GM19240 (cell line): ENCODE data around the gene CAVIN2.

Source experiments
- DNase-seq: peaks from one replicate; pipeline ENCODE4 v3.0.0; 2011; ENCODE audit warnings: low spot score; ENCODE audit not compliant: insufficient read length

Gene CAVIN2

GRCh38 chr2:191839918-191840804 is 6.7 kb downstream of the CAVIN2 start:
- DNase-seq: no peak

GRCh38 chr2:191838526-191838925 is 8.4 kb downstream of the CAVIN2 start:
- DNase-seq: no peak

DNA sequence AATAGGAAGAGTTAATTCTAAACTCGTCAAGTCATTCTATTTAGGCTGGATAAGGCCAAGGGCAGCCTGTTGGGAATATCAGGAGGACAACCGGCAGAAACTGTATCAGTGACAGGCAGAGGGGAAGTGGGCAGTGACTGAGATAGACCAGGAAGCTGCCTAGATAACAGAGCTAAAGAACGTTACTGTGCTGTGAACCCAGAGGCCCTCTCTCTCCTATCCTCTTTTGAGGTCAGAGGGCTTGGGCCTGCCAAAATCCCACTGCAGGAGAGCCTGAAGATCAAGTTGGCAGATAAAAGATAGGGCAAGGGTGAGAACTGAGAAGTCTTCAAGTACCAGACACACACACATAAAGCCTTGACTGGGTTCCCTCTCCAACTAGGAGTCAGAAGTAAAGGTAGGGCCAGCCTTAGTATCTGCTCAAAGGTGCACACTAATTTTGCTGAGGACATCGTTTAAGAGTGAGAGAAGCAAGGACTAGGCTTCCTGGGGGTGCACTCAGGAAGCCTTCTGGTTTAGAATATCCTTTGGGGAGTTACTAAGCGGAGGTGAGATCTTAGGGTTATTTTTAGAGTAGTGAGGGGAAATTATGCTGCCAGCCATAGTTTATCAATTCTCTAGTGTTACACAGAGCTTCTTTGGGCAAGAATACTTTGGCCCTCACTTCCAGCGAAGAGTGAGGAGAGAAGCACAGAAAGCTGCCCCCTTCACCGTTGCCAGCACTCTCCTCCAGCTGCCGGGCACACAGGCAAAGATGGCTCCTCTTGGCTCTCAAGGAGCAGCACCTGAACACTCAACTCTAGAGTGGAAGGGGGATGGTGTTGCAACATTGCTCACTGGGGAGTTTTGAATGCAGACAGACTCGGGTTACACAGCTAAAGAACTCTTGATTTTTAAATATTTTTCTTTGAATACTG is 9.8 kb downstream of the CAVIN2 start:
- DNase-seq: no peak

DNA sequence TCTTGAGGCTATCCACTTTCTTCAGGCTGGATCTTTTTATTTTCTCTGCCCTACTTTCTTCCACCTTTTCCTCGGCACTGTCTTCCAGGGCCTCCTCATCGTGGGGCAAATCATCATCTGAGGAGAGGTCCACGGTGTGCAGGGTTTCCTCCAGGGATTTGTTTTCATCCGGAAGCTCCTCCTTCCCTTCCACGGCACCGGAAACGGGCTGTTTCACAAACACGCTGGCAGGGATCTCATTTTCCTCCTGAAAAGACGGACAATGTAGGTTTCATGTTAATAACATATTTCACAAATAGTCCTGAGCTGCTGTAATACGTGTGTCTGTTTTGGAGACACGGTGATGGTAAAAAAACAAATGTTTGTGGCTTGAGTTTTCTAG is 10.4 kb downstream of the CAVIN2 start:
- DNase-seq: no peak

DNA sequence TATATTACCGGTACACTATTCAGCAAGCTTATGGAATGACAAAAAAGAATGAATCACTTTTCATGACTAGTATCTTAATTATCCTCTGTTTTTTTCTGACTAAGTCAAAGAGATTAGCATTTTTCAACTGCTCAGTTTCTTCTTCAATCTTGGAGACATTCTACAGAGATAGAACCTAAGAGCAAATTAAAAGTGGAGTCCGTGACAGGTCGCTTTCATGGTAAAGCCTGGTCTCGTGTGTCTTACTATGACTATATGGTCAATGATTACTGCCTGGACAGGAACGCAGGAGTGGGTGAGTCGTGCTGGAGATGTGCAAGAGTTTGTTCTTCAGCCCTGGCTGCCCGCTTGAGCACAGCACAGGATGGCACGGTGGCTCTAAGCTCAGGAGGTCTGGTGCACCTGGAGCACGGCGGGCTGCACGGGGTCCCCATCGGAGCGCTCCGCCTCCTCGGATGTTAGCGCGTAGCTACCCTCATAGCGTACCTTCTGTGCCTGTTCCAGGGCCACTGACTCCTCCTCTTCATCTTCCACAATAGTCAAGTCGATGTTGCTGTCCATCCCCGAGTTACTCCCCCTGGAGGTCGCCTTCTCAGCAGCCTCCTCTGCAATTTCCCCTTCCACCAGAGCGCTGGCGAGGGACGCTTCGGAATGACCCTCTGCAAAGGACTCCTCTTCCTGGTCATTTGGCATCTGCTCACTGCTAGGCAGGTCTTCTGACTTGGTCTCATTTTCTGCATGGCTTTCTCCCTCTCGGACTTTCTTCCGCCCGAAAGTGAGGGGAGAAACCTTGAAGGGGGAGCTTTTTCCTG is 11.1 kb downstream of the CAVIN2 start:
- no peak for DNase-seq

GRCh38 chr2:191835100-191835499 is 11.8 kb downstream of the CAVIN2 start:
- DNase-seq: no peak

DNA sequence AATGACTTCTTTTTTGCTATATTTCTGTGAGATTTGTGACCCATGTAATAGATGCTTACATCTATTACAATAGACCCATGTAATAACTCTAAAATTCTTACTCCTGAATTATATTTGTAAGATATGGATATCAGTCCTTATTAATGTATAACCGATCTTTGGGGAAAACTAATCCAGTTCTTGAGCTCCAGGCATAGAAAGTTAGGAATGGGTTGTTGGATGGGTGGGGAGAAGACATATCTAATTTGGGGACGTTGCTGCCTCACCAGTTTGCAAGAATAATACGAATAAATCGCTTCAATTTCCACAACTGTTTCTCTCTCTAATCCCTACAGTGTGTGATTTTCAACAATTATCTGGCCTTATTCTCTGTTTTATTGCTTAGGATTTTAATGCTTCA is 13.5 kb downstream of the CAVIN2 start:
- DNase-seq: no peak

DNA sequence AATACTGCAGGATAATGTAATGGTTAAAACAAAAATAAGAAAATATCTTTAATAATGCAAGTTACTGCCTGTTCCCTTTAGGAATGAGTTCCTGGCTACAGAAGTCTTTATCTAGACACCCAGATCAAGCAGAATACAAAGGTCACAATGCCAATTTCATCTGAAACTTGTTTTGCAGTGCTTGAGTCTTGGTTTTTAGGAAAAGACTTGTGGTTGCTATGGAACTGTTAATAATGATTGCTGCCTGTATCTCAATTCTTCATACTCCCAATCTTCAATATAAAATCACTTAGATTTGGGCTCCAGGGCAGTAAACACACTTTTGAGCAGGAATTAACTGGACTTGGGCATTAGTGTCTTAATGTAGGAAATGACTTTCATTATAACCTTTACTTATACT is 14.2 kb downstream of the CAVIN2 start:
- no peak for DNase-seq

DNA sequence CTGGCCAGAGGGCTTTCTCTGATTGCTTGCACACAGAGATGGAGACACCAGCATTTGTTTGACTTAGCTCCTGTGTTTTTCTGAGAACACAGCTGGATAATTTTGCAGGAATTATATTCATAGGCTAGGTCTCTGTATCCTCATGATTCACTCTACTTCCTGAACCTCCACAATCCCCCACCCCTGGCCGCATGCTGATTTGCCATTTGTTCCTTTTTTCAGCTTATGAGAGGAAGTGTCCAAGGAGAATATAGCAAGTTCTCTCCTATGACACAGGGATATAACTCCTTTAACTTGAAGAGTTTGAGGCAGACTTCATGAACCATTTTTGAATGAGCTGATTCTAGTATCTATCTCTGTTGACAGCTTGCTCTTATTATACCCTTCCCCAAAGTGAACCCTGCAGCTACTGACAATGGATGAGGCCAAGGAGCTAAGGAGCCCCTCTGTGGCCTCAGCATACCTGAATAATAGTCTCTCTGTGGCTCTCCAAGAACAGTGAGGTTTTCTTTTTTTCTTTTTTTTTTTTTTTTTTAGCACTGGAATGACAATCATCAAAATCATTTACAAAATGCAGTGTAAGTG is 15.4 kb downstream of the CAVIN2 start:
- DNase-seq: no peak

- no peak for DNase-seq
Observed at GRCh38 chr2:191824398-191824797, 22.5 kb downstream of the CAVIN2 start.

DNA sequence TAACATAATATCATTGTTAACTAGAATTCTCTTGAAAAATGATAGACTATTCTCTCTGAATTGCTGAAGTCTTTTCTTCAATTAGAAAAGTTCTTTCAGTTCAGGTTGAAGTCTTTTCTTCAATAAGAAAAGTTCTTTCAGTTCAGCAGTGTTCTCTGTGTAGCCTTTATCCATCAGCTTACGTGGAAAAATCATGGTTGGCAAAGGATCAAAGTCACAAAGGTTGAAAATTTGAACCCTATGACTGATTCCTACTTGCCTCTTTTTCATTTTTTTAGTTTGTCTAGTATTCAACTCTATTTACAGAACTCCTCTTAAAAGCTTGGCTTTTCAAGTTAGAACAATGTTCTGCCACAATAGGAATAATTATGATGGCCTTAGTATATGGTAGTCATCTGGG is 25.8 kb downstream of the CAVIN2 start:
- DNase-seq: no peak

- DNase-seq: no peak
Observed at GRCh38 chr2:191818725-191819350, 28.1 kb downstream of the CAVIN2 start.

DNA sequence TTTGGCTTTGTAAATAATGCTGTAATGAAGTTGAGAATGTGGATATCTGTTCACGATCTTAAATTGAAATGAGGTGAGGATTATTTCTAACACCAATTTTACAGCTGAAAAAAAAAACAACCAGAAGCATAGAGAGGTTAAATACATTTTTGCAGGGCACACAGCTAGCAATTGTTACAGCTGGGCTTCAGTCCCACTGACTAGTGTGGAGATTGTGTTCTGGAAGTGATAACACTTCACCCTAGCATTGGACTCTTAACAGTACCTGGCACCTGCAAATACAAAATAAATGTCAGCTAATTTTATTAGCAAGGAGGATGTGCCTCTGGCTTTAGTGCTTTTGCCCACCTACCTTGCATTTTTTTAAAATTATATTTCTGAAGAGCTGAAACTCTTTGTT is 28.8 kb downstream of the CAVIN2 start:
- no peak for DNase-seq

- no peak for DNase-seq
Observed at GRCh38 chr2:191815010-191815409, 31.9 kb downstream of the CAVIN2 start.

DNA sequence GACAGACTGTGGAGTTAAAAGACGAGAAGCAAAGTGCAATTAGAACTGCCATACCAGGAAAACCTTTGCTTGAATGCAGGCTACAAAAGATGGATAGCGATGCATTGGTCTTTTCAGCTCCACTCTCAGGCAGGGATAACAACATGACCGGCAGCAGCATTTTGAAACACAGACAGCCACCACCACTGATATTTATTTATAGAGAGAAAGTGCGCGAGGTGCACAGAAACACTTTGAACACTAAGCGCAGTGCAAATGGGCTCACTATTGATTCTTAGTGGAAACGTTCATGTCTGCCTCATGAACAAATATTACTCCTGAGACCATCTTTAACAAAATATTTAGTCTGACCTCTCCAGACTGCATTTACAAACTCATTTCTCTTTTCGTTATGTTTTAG is 32.9 kb downstream of the CAVIN2 start:
- DNase-seq: no peak

- DNase-seq: peak; percentile 10
Observed at GRCh38 chr2:191811807-191812602, 34.9 kb downstream of the CAVIN2 start.

- DNase-seq: no peak
Observed at GRCh38 chr2:191806396-191806795, 40.5 kb downstream of the CAVIN2 start.

DNA sequence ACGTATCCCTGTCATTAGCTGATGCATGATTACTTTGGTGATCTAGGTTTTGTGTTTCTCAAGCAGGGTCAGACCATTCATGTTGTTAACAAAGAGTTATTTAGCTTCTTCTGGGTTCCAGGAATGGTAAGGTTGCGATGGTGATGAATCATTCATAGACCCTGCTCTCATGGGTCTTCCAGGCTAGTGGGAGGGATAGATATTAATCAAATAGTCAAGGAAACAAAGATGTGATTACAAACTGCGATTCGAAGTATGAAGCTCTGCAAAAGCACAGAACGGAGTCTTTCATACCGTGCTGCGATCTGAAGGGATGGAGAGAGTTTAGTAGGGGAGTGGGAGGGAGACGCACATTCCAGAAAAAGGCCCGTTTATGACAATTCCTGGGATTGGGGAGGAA is 42.1 kb downstream of the CAVIN2 start:
- no peak for DNase-seq

DNA sequence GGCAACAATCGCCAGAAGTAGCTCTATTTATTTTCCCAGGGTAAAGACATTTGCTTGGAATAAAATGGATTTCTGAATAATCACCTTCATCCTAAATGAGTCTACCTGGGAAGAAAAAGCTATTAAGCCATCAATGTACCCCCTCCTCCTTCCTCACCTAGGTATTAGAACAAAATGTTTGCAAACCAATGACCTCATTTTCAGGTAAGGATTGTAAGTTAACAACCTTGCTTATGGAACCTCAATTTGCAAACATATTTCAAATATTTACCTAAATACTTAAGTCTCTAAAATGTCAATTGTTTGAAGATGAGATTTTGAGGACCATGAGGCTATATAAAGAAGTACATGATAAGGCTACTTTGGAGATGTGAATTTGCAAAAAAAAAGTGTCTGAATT is 43.9 kb downstream of the CAVIN2 start:
- no peak for DNase-seq

GRCh38 chr2:191802180-191802579 is 44.7 kb downstream of the CAVIN2 start:
- DNase-seq: no peak
